Testis (tissue), 3 donors: ENCODE data around the gene ODR4. TPM values are rescaled to one million over a fixed set of nuclear protein-coding genes. Genes with fewer than 3 reads are reported as not detected.

Experiments
- DNase-seq: peaks from one replicate; pipeline ENCODE4 v3.0.0-alpha.2; 2019
- H3K27ac ChIP-seq, 2 donors: fragments of 200-600 bp; sonication (generic); one replicate each; pipeline ENCODE4 v1.5.1; 2019
- H3K27me3 ChIP-seq: fragments of 200-600 bp; sonication (generic); one replicate; pipeline ENCODE4 v1.5.1; 2019
- H3K36me3 ChIP-seq: fragments of 200-600 bp; sonication (generic); one replicate; pipeline ENCODE4 v1.5.1; 2017; ENCODE audit warnings: low read depth; ENCODE audit errors: missing control alignments
- H3K4me1 ChIP-seq: fragments of 200-600 bp; sonication (generic); one replicate; pipeline ENCODE4 v1.5.1; 2019
- H3K4me3 ChIP-seq, 2 donors: fragments of 200-600 bp; sonication (generic); one replicate each; pipeline ENCODE4 v1.5.1; 2017 to 2019
- H3K9me3 ChIP-seq: fragments of 200-600 bp; sonication (generic); one replicate; pipeline ENCODE4 v1.5.1; 2017
- POLR2A ChIP-seq: fragments of 450-650 bp; IDR thresholded peaks from one replicate; pipeline ENCODE4 v1.6.1; 2017; ENCODE audit warnings: antibody characterized with exemption, mild to moderate bottlenecking, moderate library complexity
- WGBS, 2 donors: methylation state at CpG; one replicate each; pipeline ENCODE4 v1.1.5; 2018; 5-methylcytosine and 5-hydroxymethylcytosine counted together
- intact Hi-C: fragments of 100-400 bp; cut with DNase I; formaldehyde crosslinking; loops from one replicate; pipeline ENCODE4 v1.15.1; 2023; ENCODE audit warnings: low total_unique reads
- polyA plus RNA-seq: library from polyadenylated mRNA; stranded (reverse); fragments of 350-450 nt; fragmentation: Illumina TruSeq; extraction: RNeasy Lipid Tissue Mini Kit (QIAGEN cat#74804); gene quantifications from one replicate; pipeline ENCODE4 v1.2.3, GENCODE V29; 2014; ENCODE audit warnings: low read depth, low replicate concordance; ENCODE audit not compliant: insufficient read depth
- total RNA-seq, 2 donors: library from RNA; depleted of rRNA; stranded (reverse); fragments of >200 nt; gene quantifications; one replicate each; pipeline ENCODE4 v1.2.3, GENCODE V29; 2016
- TF ChIP-seq, protein P1 (sequence below), 3 experiments: fragments of 450-650 bp in 2 of 3; fragments of 200-600 bp in 1 of 3; sonication (generic) in 1 of 3; IDR thresholded peaks; one replicate each; pipeline ENCODE4 v1.5.1; 2016 to 2019; ENCODE audit warnings: antibody characterized with exemption in 3 of 3, mild to moderate bottlenecking in 2 of 3, moderate library complexity in 1 of 3

Gene ODR4
- total and polyA plus RNA-seq, 3 donors from 2014 or later = 11.8 to 31.3 (median 23.0) TPM

GRCh38 chr1:186404454-186405051, 28.9 kb downstream of the ODR4 start:
- no peak overlapping the region for H3K27ac ChIP-seq
- 31 to 41% methylated on average over 5 of the region's 5 CpGs for WGBS, 2 donors
- no peak overlapping the region for H3K4me3 ChIP-seq
- H3K36me3 ChIP-seq = no peaks in the 10 kb centered on the region
- H3K9me3 ChIP-seq = no peaks in the 10 kb centered on the region
- DNase-seq = no peak
- H3K4me1 ChIP-seq = no peaks in the 10 kb centered on the region
- H3K27me3 ChIP-seq = no peaks in the 10 kb centered on the region
- TF ChIP-seq POLR2A = no peak
- TF ChIP-seq, protein P1, sequence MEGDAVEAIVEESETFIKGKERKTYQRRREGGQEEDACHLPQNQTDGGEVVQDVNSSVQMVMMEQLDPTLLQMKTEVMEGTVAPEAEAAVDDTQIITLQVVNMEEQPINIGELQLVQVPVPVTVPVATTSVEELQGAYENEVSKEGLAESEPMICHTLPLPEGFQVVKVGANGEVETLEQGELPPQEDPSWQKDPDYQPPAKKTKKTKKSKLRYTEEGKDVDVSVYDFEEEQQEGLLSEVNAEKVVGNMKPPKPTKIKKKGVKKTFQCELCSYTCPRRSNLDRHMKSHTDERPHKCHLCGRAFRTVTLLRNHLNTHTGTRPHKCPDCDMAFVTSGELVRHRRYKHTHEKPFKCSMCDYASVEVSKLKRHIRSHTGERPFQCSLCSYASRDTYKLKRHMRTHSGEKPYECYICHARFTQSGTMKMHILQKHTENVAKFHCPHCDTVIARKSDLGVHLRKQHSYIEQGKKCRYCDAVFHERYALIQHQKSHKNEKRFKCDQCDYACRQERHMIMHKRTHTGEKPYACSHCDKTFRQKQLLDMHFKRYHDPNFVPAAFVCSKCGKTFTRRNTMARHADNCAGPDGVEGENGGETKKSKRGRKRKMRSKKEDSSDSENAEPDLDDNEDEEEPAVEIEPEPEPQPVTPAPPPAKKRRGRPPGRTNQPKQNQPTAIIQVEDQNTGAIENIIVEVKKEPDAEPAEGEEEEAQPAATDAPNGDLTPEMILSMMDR (IDR thresholded peaks at IDR 0.05) = peak; percentile 42 to 73 (median 72)
- intact Hi-C loops = no loop called here

DNA sequence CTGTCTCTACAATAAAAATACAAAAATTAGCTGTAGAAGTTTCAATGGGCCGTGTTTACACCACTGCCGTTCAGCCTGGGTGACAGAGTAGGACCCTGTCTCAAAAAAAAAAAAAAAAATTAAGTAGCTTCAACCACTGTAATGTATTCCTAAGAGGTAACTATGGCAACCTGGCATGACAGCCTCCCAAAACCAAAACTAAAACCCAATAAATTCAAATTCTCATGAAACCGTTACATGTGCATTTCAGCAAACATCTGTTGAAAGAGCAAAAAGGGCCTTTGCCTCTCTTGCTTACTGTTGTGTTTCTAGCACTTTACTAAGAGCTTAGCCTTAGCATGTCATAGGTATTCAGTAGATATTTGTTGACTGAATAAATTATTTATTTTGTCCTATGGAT, 33.5 kb downstream of the ODR4 start:
- Histone ChIP-seq H3K4me1 (no peaks in the 10 kb centered on the region), H3K9me3 (no peaks in the 10 kb centered on the region), H3K4me3 (no peak overlapping the region), H3K27me3 (no peaks in the 10 kb centered on the region), H3K36me3 (no peaks in the 10 kb centered on the region), H3K27ac (no peak overlapping the region)
- 96 to 97% methylated on average over 3 of the region's 3 CpGs for WGBS, 2 donors
- TF ChIP-seq POLR2A = no peak
- TF ChIP-seq, protein P1 (IDR thresholded peaks at IDR 0.05) = no peak
- no peak for DNase-seq
- intact Hi-C loops = no loop called here

DNA sequence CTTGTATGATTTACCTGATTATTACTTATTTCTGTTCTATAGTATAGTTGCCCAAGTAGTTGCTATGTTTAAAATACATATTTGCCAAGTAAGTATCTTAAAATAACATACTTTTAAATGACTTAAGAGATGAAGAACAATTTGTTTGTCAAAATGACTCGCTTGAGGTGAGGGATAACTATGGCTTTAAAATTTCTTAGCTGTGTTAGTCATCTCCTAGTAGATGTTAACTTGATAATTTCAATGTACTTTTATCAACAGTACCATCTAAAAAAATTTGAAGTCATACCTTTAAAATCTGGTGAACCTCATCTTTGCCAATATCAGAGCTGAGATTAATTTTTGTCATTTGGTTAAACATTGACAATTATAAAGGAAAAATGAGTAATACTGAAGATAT, 37.7 kb downstream of the ODR4 start:
- no peaks in the 10 kb centered on the region for H3K27me3 ChIP-seq
- no peaks in the 10 kb centered on the region for H3K9me3 ChIP-seq
- H3K4me3 ChIP-seq = no peak overlapping the region
- TF ChIP-seq POLR2A = no peak
- TF ChIP-seq, protein P1 (IDR thresholded peaks at IDR 0.05) = no peak
- no peak for DNase-seq
- no peaks in the 10 kb centered on the region for H3K36me3 ChIP-seq
- WGBS, 2 donors = 90 to 92% methylated on average over 1 of the region's 1 CpG
- no peak overlapping the region for H3K27ac ChIP-seq
- intact Hi-C loops = no loop called here
- H3K4me1 ChIP-seq = no peaks in the 10 kb centered on the region

GRCh38 chr1:186418503-186418902, 42.9 kb downstream of the ODR4 start:
- intact Hi-C loops = no loop called here
- no peaks in the 10 kb centered on the region for H3K36me3 ChIP-seq
- TF ChIP-seq, protein P1 (IDR thresholded peaks at IDR 0.05) = no peak
- no peak for TF ChIP-seq POLR2A
- no peaks in the 10 kb centered on the region for H3K27me3 ChIP-seq
- no peaks in the 10 kb centered on the region for H3K4me1 ChIP-seq
- no peak overlapping the region for H3K4me3 ChIP-seq
- no peak overlapping the region for H3K27ac ChIP-seq
- H3K9me3 ChIP-seq = no peaks in the 10 kb centered on the region
- no peak for DNase-seq
- 74 to 81% methylated on average over 4 of the region's 4 CpGs for WGBS, 2 donors

GRCh38 chr1:186420311-186420710, 44.7 kb downstream of the ODR4 start:
- H3K36me3 ChIP-seq = no peaks in the 10 kb centered on the region
- intact Hi-C loops = no loop called here
- no peak overlapping the region for H3K4me3 ChIP-seq
- H3K27ac ChIP-seq = peak overlapping the region in 1 of 2 donors; percentile 27
- H3K4me1 ChIP-seq = no peaks in the 10 kb centered on the region
- TF ChIP-seq, protein P1 (IDR thresholded peaks at IDR 0.05) = no peak
- TF ChIP-seq POLR2A = no peak
- no peaks in the 10 kb centered on the region for H3K9me3 ChIP-seq
- DNase-seq = no peak
- H3K27me3 ChIP-seq = no peaks in the 10 kb centered on the region
